Peyer's patch (tissue), 4 donors: ENCODE measurements around the gene SEMA5A. TPM values are rescaled to one million over a fixed set of nuclear protein-coding genes. Genes with fewer than 3 reads are reported as not detected.

Experiments used
- DNase-seq, 3 donors: peaks; one replicate each; pipeline ENCODE4 v3.0.0-alpha.2; 2017 to 2019
- H3K27ac ChIP-seq, 4 donors: fragments of 200-600 bp; sonication (generic); one replicate each; pipeline ENCODE4 v1.5.1; 2016 to 2019
- H3K27me3 ChIP-seq, 2 donors: fragments of 200-600 bp; sonication (generic); one replicate each; pipeline ENCODE4 v1.5.1; 2019
- H3K36me3 ChIP-seq, 3 donors: fragments of 200-600 bp; sonication (generic); one replicate each; pipeline ENCODE4 v1.5.1; 2016 to 2019
- H3K4me1 ChIP-seq, 4 donors: fragments of 200-600 bp; sonication (generic); one replicate each; pipeline ENCODE4 v1.5.1; 2016 to 2019
- H3K4me3 ChIP-seq, 4 donors: fragments of 200-600 bp; sonication (generic); 1 replicate in 3 of 4; 2 replicates in 1 of 4; pipeline ENCODE4 v1.5.1; 2016 to 2019; ENCODE audit warnings: mild to moderate bottlenecking in 1 of 4
- H3K9me3 ChIP-seq, 4 donors: fragments of 200-600 bp; sonication (generic); one replicate each; pipeline ENCODE4 v1.5.1; 2016 to 2019; ENCODE audit warnings: mild to moderate bottlenecking in 1 of 4
- CTCF ChIP-seq, 6 experiments: fragments of 450-650 bp in 4 of 6; fragments of 200-600 bp in 2 of 6; sonication (generic) in 1 of 6; IDR thresholded peaks; one replicate each; pipeline ENCODE4 v1.5.1; 2017 to 2019; ENCODE audit warnings: antibody characterized with exemption in 6 of 6, mild to moderate bottlenecking in 3 of 6, moderate library complexity in 1 of 6
- POLR2A ChIP-seq, 2 donors: fragments of 450-650 bp; IDR thresholded peaks; one replicate each; pipeline ENCODE4 v1.5.1; 2017; ENCODE audit warnings: antibody characterized with exemption in 2 of 2, mild to moderate bottlenecking in 2 of 2, moderate library complexity in 2 of 2
- total RNA-seq, 4 donors: library from RNA; depleted of rRNA; stranded (reverse); fragments of >200 nt; gene quantifications; one replicate each; pipeline ENCODE4 v1.1.0, GENCODE V29; 2016

SEMA5A gene
- total RNA-seq, 4 donors from 2014 or later, result 11.6 to 22.5 (median 18.2) TPM

GRCh38 chr5:9500193-9500592 is 45.7 kb downstream of the SEMA5A start:
- no peak for TF ChIP-seq CTCF (IDR thresholded peaks at IDR 0.05)
- TF ChIP-seq POLR2A (IDR thresholded peaks at IDR 0.05), result no peak

GRCh38 chr5:9499498-9499876 is 46.4 kb downstream of the SEMA5A start:
- Histone ChIP-seq H3K27ac (no peak overlapping the region), H3K27me3 (no peaks in the 10 kb centered on the region), H3K4me1 (no peaks in the 10 kb centered on the region), H3K9me3 (no peaks in the 10 kb centered on the region), H3K4me3 (no peak overlapping the region), H3K36me3 (no peaks in the 10 kb centered on the region)
- no peak for TF ChIP-seq POLR2A (IDR thresholded peaks at IDR 0.05)
- TF ChIP-seq CTCF (IDR thresholded peaks at IDR 0.05), result no peak
- no peak for DNase-seq

More at GRCh38 chr5:9500193-9500592, 45.7 kb downstream of the SEMA5A start:
- Histone ChIP-seq H3K27ac (no peak overlapping the region), H3K36me3 (no peaks in the 10 kb centered on the region), H3K9me3 (no peaks in the 10 kb centered on the region), H3K4me1 (no peaks in the 10 kb centered on the region), H3K4me3 (no peak overlapping the region), H3K27me3 (no peaks in the 10 kb centered on the region)
- DNase-seq, result no peak

DNA sequence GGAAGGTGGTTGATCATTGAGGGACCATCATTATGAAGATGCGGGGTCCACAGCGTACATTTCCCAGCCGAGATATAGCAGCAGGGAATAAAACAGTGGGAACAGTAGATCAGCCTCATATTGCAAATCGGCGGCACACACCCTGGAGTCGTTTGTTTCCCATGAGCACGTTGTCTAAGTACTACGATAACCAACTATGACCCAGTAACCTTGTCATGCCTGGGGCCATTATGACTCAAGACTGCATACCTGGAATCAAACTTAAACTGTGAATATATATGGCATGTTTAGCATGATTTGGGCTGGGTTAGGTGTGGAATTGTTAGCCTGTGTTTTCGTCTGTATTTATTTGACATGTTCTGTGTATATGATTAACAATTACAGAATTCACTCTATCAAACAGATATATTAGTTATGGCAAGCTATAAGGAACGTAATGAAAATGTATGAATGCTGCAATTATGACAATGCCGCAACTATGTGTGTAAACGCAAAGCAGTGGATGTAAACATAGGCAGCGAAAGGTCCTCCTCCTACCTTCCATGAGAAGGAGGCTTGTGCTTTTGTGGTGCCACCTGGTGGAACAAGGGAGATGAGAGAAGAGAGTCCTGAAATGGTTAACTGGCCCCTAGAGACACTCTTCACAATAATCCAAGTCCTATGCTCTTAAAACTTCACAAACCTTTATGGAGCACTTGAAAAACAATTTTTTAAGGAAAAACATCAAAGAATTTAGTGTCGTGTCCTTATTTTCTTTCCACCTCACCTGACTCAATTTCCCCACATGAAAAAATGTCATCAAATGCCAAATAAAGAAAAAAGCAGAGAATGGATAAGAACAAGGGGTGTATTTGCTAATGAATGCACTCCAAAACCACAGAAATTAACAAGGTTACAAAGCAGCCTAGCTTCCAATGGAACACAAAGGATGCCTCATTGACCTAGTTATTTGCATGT is 47.1 kb downstream of the SEMA5A start:
- Histone ChIP-seq H3K4me3 (no peak overlapping the region), H3K36me3 (no peaks in the 10 kb centered on the region), H3K27me3 (no peaks in the 10 kb centered on the region), H3K9me3 (no peaks in the 10 kb centered on the region), H3K4me1 (no peaks in the 10 kb centered on the region), H3K27ac (no peak overlapping the region)
- DNase-seq, result peak in 1 of 3 donors; percentile 53
- TF ChIP-seq CTCF (IDR thresholded peaks at IDR 0.05), result peak in 3 of 6 experiments; percentile 47 to 68 (median 61)
- no peak for TF ChIP-seq POLR2A (IDR thresholded peaks at IDR 0.05)

- Histone ChIP-seq H3K4me3 (no peak overlapping the region), H3K4me1 (no peaks in the 10 kb centered on the region), H3K9me3 (no peaks in the 10 kb centered on the region), H3K27ac (no peak overlapping the region), H3K36me3 (no peaks in the 10 kb centered on the region), H3K27me3 (no peaks in the 10 kb centered on the region)
- no peak for DNase-seq
- TF ChIP-seq POLR2A (IDR thresholded peaks at IDR 0.05) (no peak), CTCF (IDR thresholded peaks at IDR 0.05) (no peak)
These were observed 48.5 kb downstream of the SEMA5A start for GRCh38 chr5:9497347-9497746.

GRCh38 chr5:9496801-9497200 is 49.1 kb downstream of the SEMA5A start:
- Histone ChIP-seq H3K4me3 (no peak overlapping the region), H3K4me1 (no peaks in the 10 kb centered on the region), H3K27me3 (no peaks in the 10 kb centered on the region), H3K27ac (no peak overlapping the region), H3K9me3 (no peaks in the 10 kb centered on the region), H3K36me3 (no peaks in the 10 kb centered on the region)
- TF ChIP-seq POLR2A (IDR thresholded peaks at IDR 0.05), result no peak
- no peak for TF ChIP-seq CTCF (IDR thresholded peaks at IDR 0.05)
- DNase-seq, result no peak
